GM21390 (cell line): ENCODE measurements around the gene FHOD1.

ENCODE experiments used
- ATAC-seq: cut with Tn5 transposase; IDR thresholded peaks from one replicate; pipeline ENCODE4 v1.9.1; 2021; ENCODE audit not compliant: unreplicated experiment

Gene FHOD1

DNA sequence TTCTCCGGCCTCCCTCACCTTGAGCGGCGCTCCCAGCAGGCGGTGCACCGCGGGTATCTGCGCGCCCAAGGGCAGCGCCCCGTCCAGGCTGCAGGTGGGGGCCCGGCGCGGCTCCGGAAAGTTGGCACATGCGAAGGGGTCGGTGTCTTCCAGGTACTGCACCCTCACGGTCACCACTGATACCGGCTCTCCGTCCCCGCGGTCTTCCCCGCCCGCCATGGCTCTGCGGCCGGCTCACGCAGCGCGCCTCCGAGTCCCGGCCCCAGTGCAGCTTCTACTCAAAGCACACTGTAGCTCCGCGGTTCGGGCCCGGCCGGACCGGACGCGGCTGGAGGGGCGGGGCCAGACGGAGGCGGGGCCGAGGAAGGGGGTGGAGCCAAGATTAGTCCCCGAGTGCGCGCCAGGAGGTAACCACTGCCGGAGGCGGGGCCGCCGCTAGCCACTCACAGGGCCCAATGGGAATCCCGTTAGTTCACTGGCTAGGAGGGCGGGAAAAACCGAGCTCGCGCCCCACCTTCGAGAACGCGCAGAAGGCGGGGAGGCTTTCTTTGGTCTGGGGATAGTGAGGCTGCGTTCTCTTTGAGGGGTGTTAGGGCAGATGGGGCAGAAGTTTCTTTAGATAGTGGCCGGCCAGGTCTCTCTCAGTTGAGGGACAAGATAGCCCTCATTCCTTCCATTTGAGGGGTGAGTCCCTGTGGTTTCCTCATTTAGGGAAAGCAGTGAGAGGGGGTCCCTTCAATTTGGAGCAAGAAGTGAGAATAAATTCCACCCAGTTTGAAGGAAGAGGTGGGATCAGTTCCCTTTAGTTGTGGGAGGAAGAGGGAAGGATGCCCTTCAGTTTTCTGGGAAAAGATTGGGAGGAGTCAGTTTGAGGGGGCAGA lies at the start of gene FHOD1:
Gene FHOD1, minus strand, starts transcription at position 290 of the 881 bp plus-strand sequence. Its CDS starts 71 bp downstream, at position 219.
- ATAC-seq, result peak; percentile 42

DNA sequence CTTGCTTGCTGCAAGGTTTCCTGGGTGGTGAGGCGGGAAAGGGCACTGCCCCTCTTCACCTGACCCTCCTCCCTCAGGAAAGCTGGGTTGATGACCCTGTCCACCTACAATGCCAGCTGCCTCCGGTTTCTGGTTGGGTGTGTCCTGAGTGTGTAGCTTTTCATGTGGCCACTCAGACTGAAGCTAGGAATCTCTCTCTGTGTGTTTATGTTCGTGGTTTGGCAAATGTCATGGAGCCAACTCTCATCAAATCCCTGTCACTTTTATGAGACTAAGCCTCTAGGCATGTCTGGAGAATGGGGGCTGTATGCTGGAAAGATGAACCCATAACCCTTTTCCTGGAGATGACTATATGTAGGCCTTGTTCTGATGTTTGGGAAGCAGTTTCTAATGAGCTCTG lies 49.1 kb upstream of the FHOD1 start:
- ATAC-seq, result no peak

DNA sequence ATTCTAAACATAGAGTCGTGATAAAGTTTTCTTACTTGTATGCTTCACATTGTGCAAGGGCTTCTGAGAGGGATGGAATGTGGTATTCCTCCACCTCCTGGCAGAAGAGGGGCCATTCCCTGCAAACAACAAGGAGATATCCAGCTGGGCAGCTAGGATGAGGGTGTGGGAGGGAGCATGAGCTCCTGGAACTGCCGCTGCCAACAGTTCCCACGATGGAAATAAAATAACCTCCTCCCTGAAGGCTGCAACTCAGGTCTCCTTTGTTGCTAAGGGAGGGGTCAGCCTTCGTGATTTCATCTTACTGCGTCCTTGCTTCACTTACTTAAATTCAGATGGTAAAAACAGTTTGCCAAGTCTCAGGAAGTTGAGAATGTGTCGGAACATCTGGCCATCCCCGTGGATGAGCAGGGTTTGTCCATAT lies 47.7 kb upstream of the FHOD1 start:
- no peak for ATAC-seq

DNA sequence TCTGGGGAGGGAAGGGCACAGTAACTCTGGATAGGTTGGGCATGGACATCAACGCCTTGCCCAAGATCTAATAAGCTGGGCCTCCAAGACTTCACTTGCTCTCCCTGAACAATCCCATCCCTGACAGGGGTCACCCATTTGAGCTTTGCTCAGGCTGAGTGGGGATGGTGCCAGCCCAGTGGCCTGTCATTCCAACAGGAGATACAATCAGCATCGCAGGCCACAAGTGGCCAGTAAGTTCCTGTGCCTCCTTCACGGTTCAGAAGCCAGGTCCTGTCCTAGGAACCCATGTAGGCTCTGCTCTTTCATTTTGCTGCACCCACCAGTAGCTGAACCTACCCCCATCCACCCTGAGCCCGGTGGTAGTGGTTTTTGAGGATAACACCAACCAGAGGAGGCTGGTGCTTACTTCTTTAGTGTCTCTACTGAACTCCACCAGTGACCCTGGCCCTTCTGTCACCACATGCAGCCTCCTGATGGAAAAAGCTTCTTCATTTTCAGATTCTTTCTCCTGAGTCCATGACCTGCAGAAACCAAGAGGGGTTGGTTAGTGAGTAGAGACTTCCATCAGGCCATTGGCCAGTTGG lies 47.0 kb upstream of the FHOD1 start:
- ATAC-seq, result no peak

DNA sequence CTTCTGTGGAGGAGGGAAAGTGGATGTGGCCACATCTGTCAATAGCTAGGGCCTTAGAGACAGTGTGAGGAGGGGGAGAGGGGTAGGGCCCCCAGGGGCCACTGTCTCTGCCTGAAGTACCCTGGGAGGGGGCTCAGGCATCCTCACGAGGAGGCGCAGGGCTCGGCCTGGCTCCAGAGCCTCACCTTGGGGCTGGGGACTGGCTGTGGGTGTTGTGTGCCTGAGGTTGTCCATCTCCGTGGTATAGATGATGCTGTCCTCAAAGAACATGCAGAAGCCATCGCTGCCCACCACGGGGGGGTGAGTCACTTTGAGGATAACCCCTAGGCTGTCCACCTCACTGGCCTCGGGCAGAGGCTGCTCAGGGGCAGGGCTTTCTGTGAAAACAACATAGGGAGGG lies 44.2 kb upstream of the FHOD1 start:
- no peak for ATAC-seq

DNA sequence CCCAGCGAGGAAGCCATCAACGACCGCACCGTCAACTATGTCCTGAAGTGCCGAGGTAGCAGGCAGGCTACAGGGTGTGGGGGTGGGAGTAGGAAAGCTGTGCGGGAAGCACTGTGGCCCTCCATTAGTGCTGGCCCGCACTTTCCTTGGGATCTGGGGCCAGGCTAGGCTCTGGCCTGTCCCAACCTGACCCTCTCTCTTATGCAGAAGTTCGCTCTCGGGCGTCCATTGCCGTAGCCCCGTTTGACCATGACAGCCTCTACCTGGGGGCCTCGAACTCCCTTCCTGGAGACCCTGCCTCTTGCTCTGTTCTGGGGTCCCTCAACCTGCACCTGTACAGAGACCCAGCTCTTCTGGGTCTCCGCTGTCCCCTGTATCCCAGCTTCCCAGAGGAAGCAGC lies 40.7 kb upstream of the FHOD1 start:
- no peak for ATAC-seq

DNA sequence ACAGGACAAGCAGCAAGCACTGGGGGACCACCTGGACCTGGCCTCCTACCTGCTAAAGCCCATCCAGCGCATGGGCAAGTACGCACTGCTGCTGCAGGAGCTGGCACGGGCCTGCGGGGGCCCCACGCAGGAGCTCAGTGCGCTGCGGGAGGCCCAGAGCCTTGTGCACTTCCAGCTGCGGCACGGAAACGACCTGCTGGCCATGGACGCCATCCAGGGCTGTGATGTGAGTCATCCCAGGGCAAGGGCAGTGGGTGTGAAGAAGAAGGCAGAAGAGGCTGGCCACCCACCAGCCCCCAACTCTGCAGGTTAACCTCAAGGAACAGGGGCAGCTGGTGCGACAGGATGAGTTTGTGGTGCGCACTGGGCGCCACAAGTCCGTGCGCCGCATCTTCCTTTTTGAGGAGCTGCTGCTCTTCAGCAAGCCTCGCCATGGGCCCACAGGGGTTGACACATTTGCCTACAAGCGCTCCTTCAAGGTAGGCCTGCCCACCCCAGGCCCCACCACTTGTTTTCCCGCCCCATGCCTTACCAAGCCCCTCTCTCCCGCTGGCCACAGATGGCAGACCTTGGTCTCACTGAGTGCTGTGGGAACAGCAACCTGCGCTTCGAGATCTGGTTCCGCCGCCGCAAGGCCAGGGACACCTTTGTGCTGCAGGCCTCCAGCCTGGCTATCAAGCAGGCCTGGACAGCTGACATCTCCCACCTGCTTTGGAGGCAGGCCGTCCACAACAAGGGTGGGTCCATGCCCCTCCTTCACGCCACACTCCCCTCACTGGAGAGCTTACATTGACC lies 39.4 kb upstream of the FHOD1 start:
- ATAC-seq, result no peak

DNA sequence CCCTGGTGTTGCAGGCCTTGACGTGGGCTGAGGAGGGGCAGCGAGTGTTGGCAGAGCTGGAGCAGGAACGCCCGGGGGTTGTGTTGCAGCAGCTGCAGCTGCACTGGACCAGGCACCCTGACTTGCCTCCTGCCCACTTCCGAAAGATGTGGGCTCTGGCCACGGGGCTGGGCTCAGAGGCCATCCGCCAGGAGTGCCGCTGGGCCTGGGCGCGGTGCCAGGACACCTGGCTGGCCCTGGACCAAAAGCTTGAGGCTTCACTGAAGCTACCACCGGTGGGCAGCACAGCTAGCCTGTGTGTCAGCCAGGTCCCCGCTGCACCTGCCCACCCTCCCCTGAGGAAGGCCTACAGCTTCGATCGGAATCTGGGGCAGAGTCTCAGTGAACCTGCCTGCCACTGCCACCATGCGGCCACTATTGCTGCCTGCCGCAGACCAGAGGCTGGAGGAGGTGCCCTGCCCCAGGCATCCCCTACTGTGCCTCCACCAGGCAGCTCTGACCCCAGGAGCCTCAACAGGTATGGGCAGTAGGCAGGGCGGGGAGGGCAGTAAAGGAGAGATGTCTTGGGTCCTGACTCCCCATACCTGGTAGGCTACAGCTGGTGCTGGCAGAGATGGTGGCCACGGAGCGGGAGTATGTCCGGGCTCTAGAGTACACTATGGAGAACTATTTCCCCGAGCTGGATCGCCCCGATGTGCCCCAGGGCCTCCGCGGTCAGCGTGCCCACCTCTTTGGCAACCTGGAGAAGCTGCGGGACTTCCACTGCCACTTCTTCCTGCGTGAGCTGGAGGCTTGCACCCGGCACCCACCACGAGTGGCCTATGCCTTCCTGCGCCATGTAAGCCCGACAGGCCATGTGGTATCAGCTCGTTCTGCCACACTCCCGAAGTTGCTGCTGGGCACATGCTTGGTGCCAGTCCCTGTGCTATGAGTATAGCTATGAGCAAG lies 37.7 kb upstream of the FHOD1 start:
- ATAC-seq, result no peak

DNA sequence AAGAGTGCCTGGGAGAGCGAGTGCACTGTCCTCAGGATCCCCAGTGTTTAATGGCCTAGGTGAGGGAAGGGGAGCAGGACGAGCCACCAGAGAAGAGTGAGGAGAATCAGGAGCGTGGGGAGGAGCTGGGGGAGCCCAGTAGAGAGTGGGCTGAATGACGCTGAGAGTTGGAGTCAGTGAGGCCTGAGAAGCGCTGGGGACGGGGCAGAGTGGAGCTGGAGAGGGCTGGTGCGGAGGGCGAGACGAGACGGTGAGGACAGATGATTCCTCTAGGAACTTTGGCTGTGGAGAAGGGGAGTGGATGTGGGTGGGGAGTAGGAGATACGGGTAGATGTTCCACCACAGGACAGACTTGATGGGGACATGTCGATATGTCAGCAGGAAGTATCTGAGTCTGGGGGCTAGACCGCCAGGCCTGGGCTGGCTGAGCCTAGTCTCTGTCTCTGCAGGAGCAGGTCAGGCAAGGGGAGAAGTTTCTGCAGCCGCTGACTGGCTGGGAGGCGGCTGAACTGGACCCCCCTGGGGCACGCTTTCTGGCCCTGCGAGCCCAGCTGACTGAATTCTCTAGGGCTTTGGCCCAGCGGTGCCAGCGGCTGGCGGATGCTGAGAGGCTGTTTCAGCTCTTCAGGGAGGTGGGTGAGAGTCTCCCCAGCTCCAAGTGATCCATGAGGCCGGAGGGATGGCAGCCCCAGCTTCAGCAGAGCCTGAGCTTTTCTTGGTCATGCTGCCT lies 36.7 kb upstream of the FHOD1 start:
- no peak for ATAC-seq

DNA sequence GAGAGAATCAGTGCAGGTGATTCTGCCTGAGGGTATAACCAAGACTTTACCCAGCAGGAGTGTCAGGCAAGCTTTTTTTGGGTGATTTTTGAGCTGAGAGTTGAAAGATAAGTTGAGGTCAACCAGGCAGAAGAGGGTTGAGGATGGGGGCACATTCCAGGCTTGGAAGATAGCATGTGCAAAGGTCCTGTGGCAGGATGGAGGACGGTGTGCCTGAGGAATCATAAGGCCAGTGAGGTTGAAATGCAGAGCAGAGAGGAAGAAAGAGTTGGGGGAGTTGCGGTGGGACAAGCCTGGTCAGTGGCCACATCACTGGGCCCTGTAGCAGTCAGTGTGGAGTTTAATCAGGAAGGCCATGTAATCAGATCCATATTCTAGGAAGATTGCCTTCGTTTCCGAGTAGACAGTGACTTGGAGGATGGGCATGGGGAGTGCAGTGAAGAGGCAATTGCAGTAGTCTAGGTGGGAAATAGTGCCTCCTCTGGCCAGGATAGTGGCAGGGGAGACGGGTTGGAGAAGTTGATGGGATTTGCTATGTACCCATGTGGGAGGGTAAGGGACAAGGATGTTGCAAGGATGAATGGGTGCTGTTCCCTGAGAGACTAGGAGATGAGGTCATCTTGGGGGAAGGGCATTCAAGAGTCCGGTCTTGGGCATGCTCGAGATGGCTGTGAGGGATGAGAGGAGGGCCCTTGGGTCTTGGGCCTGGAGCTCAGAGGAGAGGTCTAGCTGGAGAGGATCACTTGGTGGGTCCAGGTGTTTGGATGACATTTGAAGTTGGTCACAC lies 36.0 kb upstream of the FHOD1 start:
- no peak for ATAC-seq

DNA sequence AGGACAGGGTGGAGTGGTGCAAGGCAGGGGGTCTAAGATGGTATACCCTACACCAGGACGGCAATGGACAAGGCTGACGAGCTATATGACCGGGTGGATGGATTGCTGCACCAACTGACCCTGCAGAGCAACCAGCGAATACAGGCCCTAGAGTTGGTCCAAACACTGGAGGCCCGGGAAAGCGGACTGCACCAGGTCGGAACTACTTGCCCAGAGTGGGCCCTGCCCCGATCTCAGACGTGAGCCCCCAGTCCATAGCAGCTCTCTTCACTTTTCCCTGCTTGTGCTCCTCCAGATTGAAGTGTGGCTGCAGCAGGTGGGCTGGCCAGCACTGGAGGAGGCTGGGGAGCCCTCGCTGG lies 35.1 kb upstream of the FHOD1 start:
- no peak for ATAC-seq

DNA sequence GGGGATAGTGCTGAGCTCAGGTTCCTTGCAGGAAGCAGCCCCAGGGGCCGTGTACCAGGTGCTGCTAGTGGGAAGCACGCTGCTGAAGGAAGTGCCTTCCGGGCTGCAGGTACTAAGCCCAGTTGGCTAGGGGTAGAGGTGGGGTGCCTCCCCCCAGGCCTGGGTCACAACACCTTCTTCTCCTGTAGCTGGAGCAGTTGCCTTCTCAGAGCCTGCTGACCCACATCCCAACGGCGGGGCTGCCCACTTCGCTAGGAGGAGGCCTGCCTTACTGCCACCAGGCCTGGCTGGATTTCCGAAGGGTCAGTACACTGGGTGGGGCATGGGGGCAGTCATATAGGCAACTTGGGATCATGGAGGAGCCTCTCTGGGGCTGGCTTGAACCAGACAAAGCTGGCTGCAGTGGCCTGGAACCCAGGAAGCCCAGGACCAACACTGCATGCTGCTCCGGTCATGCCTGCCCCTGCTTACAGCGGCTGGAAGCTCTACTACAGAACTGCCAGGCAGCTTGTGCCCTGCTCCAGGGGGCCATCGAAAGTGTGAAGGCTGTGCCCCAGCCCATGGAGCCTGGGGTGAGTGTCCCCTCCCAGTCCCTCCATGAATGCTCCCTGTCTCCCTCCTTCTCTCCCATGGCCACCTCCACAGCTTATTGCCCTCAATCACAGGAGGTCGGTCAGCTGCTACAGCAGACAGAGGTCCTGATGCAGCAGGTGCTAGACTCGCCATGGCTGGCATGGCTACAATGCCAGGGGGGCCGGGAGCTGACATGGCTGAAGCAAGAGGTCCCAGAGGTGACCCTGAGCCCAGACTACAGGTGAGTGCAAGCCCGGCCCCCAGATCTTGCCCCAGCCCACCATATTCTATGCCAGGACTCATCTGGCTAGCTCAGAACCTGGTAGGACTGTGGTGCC lies 34.5 kb upstream of the FHOD1 start:
- no peak for ATAC-seq

DNA sequence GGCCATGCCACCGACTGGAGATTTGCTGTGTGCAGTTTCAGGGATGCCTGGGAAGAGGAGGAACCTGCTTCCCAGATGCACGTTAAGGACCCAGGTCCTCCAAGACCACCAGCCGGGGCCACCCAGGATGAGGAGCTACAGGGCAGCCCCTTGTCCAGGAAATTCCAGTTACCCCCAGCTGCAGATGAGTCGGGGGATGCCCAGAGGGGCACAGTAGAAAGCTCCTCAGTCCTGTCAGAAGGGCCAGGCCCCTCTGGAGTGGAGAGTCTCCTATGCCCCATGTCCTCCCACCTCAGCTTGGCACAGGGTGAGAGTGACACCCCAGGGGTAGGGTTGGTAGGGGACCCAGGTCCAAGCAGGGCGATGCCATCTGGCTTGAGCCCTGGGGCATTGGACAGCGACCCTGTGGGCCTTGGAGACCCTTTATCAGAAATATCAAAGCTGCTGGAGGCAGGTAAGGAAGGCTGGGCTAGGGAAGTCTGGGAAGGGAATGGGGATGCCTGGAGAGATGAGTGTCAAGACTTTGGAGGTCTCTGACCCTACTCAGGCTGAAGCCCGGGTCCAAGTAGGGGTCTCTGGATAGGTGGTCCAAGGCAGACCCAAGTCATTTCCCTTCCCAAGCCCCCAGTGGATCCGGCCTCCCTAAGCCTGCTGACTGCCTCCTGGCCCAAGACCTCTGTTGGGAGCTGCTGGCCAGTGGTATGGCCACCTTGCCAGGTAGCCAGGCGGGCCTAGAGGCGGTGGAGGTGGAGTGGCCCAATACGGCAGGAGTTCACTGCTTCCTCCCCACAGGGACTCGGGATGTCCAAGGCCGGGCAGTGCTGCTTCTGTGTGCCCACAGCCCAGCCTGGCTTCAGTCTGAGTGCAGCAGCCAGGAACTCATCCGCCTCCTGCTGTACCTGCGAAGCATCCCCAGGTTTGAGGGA lies 33.1 kb upstream of the FHOD1 start:
- ATAC-seq, result no peak

DNA sequence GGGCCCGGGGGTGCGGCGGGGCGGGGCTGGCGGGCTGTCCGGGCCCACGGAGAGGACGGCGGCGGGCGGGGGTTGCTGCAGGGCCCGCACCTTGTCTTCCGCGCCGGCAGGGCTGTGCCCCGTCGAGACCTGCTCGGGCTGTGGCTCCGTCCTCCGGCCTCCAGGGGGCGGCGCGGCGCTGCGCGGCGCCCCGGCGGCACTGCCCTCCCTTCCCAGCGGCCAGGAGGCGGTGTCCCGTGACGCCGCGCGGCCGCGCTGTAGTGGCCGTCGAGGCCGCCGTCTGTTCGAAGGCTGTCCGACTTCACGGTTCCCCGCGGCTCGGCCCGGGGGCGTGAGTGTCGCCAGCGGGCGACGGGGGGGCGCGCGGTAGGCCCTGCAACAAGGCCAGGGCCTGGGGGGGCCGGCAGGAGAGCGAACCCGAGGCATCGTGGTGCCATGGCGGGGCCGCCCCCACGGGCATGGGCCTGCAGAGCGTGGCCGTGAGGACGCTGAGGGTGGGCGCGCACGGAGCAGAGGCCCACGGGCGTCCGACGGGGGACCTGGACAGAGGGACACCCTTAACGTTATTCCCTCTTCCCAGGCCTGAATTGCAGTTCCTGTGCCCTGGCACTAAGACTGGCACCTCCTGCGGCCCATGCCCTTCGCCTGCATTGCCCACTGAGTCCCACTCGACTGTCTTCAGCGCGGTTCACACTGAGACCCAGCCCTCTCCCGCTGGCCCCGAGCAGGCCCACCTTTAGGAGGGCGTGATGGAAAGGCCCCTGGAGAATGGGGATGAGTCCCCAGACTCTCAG lies 32.2 kb upstream of the FHOD1 start, which contains the start of gene PLEKHG4:
Gene PLEKHG4, plus strand, starts transcription at position 237 of the 794 bp plus-strand sequence. Its CDS starts 513 bp downstream, at position 750.
- peak; percentile 90 for ATAC-seq

DNA sequence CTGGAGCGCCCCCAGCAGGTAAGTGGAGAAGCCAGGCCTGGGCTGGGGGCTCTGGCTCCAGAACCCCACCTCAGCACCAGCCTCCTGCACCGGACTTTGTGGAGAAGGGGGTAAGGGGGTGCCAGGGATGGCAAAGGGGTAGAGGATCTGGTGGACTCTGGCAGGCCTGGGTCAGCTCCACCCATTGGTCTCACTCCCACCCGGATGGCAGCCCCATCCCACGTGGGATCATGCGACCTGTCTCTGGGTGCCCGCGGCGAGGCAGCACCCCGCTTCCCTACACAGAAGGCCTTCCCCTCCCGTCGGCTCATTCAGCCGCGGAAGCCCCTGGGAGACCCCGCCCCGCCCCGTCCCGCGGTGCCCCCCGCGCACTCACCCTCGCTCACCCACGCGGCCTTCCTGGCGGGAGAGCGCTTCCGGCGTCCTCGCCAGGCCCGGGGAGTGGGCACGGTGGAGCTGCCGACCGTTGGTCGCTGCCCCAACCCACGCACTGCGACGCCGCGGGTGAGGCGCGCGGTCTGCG lies 31.6 kb upstream of the FHOD1 start:
- ATAC-seq, result peak; percentile 38
